GM21381 (cell line): Measurements from ENCODE around the gene VAMP1.
A peak's percentile ranks its signal among the peaks of the same experiment; 100 is the strongest.

Source experiments
- ATAC-seq: cut with Tn5 transposase; IDR thresholded peaks from one replicate; pipeline ENCODE4 v1.9.1; 2021; ENCODE audit warnings: mild to moderate bottlenecking, moderate library complexity; ENCODE audit not compliant: unreplicated experiment

VAMP1 gene

DNA sequence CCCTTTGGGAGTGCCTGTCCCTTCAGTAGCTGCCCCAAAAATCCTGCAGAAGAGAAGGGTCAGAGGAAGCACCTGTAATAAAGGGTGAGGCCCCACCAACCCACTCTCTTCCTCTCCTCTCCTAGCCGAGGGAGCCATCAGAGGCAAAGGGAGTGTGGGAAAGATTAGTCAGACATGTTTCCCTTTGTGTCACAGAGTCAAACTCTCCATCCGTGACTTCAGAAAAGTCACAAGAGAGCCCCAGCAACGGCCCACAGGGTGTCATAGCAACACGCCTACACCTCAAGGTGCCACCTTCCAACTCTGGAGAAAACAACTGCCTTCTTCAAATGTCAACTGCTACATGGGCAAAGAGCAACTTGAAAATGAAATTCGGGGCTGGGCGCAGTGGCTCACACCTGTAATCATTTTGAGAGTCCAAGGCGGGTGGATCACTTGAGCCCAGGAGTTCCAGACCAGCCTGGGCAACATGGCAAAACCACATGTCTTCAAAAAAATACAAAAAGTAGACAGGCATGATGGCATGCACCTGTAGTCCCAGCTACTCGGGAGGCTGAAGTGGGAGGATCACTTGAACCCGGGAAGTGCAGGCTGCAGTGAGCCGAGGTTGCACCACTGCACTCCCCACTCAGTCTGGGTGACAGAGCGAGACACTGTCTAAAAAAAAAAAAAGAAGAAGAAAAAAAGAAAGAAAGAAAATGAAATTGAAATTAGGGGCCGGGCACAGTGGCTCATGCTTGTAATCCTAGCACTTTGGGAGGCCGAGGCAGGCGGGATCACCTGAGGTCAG is 43.4 kb downstream of the VAMP1 start:
- peak; percentile 63 for ATAC-seq

DNA sequence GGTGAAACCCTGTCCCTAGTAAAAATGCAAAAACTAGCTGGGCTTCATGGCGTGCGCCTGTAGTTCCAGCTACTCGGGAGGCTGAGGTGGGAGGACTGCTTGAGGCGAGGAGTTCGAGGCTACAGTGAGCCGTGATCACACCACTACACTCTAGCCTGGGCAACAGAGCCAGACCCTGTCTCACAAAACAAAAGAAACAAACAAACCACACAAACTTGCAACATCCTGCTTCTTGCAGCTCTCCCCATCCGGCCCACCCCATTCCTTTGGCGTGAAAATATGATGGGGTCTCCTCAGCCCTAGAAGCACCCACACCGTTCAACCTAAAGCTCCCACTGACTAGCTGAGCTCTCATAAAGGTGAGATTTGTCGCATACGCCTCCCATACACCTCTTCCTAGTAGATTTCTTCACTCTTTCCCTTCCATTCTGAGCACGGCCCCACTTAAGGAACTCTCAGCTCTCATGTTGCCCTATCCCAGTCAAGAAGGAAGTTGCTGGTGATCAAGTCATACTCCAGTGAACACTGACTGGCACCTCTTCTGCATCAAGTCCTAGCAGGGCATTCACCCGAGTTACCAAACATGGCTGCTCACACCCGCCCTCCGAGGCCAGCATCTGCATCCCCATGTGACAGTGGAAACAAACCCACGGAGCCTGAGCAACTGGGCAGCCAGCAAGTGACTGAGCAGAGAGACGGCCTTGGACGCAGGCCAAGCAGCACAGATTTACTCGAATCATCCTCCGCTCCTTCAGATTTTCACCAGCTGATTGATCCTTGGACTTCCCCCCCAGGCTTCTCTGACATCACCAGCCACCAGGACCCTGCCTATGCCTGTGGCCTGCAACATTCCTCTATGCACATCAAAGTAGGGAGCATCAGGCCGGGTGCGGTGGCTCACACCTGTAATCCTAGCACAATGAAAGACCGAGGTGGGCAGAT is 44.6 kb downstream of the VAMP1 start:
- no peak for ATAC-seq

DNA sequence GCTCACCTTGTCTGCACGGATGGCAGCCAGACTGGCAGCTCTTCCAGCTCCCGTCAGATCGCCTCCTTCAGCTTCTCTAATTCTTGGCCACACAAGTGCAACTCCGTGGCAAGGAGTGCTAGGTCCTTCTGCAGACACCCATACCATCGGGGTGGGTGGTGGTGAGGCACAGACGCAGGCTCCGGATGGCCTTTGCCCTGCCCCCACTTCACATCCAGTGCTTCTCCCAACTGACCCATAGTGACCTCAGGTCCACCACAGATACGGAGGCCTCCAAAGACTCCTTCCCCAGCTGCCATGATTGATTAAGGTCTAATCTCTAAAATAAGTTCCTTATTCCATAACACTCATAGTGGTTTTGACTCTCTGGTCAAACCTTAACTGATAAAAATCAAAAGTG is 45.6 kb downstream of the VAMP1 start:
- ATAC-seq: no peak

DNA sequence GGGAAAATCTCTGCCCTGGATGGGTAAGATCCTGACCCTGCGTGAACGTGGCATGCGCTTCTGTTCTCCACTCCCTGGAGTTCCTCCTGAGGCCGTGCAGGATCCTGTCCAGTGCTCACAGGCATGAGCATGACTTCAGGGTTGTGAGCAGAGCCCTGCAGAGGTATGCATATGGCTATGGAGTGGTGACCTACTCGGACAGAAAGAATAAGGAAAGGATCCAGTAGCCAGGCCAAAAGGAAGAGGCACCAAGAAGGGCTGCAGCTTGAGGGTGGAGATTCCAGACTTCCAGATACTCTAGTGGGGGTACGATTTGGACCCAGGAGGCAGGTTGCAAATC is 46.5 kb downstream of the VAMP1 start:
- no peak for ATAC-seq

- ATAC-seq: no peak
Measured at GRCh38 chr12:6423267-6424007, 47.0 kb downstream of the VAMP1 start.

DNA sequence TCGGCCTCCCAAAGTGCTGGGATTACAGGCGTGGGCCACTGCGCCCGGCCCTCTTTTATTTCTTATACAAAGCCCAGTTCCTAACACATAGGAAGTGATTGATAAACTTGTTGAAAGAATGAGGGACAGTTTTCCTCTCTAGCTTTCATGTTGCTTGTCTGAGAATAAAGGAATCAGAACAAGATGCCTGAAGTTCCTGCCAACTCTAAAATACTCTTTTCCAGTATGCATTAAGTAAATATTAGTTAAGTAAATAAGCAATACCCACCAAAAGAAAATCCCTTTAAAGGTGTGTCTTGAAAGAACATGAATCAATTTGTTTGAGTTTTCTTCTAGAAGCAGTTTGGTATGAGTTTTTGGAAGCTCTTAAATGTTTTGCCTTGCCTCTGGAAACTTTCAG is 50.1 kb downstream of the VAMP1 start:
- no peak for ATAC-seq

- no peak for ATAC-seq
Measured at GRCh38 chr12:6418796-6419195, 51.7 kb downstream of the VAMP1 start.

GRCh38 chr12:6416596-6416995 is 53.9 kb downstream of the VAMP1 start:
- ATAC-seq: no peak
